Heart left ventricle (tissue), 13 donors: ENCODE data around the gene NDST1.

Source experiments
- POLR2A ChIP-seq, 2 donors: fragments of 450-650 bp; IDR thresholded peaks; one replicate each; pipeline ENCODE4 v1.6.1; 2017; ENCODE audit warnings: antibody characterized with exemption in 2 of 2, mild to moderate bottlenecking in 2 of 2, moderate library complexity in 2 of 2
- TF ChIP-seq, protein P1 (sequence below), 12 donors: fragments of 200-600 bp; sonication (generic) in 4 of 12; IDR thresholded peaks; one replicate each; pipeline versions ENCODE4 v1.5.0 to v1.8.0; 2018 to 2022; ENCODE audit warnings: antibody characterized with exemption in 12 of 12, mild to moderate bottlenecking in 5 of 12
- donor health status: ischemic (EF 13 %, LVEDD 7.1; RV severe dilation, severe dysfunction).
- donor health status: DM: no; HTN: yes; CAD: no.
- donor health status: DM: no; HTN: no; CAD: no.
- donor health status: ischemic (EF 25% LVEDD 6.9; RV normal size, moderate dysfunction).
- donor health status: ischemic (EF 25% LVEDD 5.7; RV mildly dilated, moderate dysfunction).
- donor health status: ischemic (EF 35%, LVEDD 5.7; RV mildly dilated, moderate dysfunction).
- donor health status: nonischemic (EF 11% LVEDD 7.7; RV severe dilation, severe dysfunction).
- donor health status: DM: yes; HTN: yes; CAD: no.
- donor health status: PGD.
- donor health status: ischemic (EF 29% LVEDD 5.4; RV normal size, mild dysfunction).
- donor health status: nonischemic (EF 23%, LVEDD 6.1; RV moderate dilation, normal function).

DNA sequence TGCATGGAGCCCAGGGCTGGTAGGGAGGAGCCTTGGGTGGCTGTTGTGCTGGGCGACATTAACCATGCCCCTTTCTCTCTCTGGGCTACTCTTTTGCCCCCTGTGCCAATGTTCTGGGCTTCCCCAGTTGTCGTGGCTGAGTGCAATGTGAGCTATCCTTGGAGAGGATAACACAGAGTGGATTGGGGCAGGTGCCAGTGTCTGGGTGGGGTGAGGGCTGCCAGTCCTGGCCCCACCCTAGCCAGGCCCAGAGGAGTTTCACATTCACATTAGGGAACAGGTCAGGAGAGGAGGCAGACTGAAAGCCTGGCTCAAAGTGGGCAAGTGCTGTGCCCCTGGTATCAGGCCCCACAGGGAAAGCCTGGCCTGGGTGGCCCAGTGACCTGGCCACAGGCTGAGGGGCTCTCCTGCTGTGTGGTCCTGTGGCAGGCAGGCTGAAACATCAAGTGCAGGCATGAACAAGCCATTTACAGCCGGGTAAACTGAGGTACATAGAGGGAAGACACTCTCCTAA is 7.5 kb upstream of the NDST1 start:
- no peak for TF ChIP-seq POLR2A (IDR thresholded peaks at IDR 0.05)
- TF ChIP-seq, protein P1, sequence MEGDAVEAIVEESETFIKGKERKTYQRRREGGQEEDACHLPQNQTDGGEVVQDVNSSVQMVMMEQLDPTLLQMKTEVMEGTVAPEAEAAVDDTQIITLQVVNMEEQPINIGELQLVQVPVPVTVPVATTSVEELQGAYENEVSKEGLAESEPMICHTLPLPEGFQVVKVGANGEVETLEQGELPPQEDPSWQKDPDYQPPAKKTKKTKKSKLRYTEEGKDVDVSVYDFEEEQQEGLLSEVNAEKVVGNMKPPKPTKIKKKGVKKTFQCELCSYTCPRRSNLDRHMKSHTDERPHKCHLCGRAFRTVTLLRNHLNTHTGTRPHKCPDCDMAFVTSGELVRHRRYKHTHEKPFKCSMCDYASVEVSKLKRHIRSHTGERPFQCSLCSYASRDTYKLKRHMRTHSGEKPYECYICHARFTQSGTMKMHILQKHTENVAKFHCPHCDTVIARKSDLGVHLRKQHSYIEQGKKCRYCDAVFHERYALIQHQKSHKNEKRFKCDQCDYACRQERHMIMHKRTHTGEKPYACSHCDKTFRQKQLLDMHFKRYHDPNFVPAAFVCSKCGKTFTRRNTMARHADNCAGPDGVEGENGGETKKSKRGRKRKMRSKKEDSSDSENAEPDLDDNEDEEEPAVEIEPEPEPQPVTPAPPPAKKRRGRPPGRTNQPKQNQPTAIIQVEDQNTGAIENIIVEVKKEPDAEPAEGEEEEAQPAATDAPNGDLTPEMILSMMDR (IDR thresholded peaks at IDR 0.05) = no peak
